SK-N-MC (cell line): ENCODE results near the gene AACS.

Experiments
- EZH2 ChIP-seq: fragments of 200-600 bp; sonication (generic); IDR thresholded peaks from one replicate; pipeline ENCODE4 v1.6.1; 2017; ENCODE audit warnings: antibody characterized with exemption
- POLR2AphosphoS5 ChIP-seq: IDR thresholded peaks from 2 replicates; pipeline ENCODE4 v1.6.1; 2012; ENCODE audit warnings: mild to moderate bottlenecking, low read depth, low read length, borderline replicate concordance

DNA sequence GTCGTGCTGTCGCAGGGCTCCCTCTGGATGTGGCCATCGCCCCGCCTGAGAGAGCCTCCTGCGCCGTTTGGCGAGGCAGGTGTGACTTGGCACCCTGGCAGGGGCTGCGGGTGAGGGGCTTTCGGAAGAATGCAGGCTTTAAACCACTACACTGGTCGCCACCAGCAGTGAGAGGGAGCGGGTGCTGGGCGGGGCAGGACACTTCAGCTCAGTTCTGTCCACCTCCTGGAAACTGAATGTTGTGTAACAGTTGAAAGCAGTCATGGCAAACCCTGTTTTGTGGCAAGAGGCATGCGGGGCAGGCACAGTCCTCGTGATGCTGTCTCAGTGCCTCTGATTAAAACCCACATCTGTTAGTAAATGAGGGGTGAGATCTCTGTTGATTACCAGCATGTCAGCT lies 55.9 kb downstream of the AACS start:
- TF ChIP-seq EZH2 (no peak), POLR2AphosphoS5 (no peak)
